GM21723 (cell line): ENCODE measurements around the gene MRPL28.
"Not testable (repeated sequence)": the region's sequence is repeated elsewhere in the genome, so short reads cannot be mapped to it uniquely, and the experiment has no call there.

ENCODE experiments used
- ATAC-seq: cut with Tn5 transposase; IDR thresholded peaks from one replicate; pipeline ENCODE4 v1.9.1; 2021; ENCODE audit warnings: mild to moderate bottlenecking, moderate library complexity; ENCODE audit not compliant: unreplicated experiment

Gene MRPL28

DNA sequence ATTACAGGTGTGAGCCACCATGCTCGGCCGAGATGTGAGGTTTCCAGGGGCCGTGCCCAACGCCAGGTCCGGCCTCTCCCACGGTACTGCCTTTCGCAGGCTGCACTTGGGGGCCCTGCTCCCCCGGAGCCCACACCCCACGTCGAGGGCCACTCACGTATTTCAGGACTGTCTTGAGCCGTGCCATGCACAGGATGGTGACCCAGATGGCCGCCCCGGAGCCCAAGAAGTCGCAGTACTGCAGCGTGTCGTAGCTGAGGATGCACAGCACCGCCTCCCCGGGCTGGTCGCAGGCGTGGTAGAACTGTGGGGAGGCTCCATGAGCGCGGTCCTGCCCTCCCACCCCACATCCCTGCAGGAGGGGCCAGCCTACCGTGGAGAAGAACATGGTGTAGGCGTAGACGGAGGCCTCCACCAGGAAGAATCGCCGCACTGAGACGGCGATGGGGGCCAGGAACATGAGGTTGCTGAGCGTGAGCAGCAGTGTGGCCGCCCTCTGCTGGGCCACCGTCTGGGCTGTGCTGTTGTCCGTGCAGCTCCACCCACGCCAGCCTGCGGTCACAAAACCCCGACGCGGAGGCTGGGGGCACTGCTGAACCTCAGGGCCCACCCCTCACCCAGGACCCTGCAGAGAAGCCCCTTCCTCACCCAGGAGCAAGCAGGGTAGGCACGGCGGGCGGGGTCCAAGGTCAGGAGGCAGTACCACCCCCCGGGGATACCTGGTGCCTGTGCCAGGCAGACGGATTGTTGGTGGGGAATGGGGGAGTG is 3.7 kb upstream of the MRPL28 start:
- no peak for ATAC-seq

- no peak for ATAC-seq
Measured at GRCh38 chr16:373020-373598, 2.8 kb upstream of the MRPL28 start.

- ATAC-seq, result no peak
Measured at GRCh38 chr16:372302-372983, 2.1 kb upstream of the MRPL28 start.

DNA sequence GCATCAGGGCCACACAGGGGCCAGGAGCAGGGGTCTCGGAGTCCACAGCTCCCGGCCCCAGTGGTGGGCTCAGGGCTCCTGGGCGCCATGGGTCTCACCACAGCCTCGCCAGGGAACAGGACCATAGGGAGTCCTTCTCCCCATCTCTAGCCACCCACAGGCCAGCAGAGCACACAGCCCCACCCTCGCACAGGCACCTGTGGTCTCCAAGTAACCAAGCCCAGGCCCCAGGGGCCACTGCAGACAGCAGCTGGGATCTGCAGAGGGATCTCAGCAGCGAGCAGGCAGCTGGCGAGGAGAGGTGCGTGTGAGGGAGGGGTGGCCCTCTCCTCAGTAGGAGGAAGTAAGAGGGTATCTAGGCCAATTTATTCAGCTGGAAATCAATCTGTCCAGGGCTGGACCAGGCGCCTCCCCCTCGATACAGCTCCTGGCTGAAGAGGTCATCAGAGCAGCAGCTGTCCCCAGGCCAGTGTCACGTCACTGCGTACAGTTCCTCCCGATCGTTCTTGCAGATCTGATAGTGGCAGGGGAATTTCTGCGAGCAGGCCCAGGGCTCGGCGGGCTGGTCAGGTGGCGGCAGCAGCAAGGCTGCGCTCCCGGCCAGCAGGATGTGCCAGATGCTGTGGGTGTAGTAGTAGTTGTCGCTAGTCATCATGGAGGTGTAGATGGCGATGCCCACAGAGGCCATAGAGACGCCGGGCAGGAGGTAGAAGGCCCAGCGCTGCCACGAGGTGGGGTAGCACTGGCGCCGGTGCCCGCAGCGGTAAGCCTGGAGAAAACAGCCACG is 1.4 kb upstream of the MRPL28 start:
- no peak for ATAC-seq

GRCh38 chr16:370979-371514 is 709 bp upstream of the MRPL28 start:
- ATAC-seq, result no peak

DNA sequence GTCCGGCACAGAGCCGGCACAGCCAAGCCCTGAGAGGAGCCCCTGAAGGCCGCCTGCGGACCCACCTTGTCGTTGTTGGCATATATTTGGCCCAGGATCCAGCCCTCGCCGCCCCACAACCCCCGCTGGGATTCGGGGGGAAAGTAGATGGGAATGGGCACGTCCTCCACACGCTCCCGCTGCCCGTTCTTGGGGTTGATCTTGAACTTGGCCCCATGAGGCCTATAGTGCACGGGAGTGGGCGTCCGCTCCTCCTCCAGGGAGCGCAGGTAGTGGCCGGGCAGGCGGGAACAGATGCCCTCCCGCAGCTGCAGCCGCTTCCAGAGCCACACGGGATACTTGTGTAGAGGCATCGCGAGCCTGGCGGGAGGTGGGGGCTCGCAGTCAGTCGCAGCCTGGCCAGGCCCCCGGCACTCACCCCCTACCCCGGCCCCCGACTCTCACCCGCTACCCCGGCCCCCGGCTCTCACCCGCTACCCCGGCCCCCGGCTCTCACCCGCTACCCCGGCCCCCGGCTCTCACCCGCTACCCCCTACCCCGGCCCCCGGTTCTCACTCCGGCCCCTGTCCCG is 387 bp downstream of the MRPL28 start:
- no peak for ATAC-seq

GRCh38 chr16:369275-369865 is 968 bp downstream of the MRPL28 start:
- no peak for ATAC-seq

DNA sequence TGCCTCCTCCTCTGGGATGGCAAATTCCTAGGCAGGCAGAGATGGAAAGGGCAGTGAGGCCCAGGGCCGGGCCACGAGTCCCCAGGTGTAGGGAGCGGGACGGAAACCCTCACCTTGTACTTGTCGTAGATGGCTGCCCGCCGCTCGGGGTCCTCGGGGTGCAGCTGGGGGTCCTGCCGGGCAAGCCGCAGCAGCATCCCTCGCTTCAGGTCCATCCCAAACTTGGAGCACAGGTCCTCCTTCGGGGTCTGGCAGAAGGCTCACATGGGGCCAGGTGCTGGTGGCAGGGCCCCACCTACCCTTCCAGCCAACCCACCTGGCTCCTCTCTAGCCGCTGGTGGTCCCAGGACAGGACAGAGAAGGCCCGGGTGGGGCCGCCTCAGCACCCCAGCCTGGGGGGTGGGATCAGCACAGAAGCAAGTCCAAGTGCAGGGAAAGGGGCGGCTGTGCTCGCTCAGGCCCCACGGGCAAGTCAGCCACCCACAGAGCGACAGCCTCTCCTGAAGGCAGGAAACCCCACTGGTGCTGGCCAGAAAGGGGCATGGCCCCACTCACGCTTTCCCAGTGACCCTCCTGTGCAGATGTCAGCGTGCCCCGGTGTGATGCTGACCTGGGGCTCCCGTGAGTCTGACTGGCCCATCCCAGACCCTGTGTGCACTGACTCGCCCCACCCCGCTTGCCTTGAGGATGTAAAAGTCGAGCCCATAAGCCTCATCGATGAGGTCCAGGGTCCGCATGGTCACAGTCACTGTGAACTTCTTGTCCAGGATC is 1.8 kb downstream of the MRPL28 start:
- ATAC-seq, result no peak

- ATAC-seq, result no peak
Measured at GRCh38 chr16:367333-367903, 2.9 kb downstream of the MRPL28 start.

DNA sequence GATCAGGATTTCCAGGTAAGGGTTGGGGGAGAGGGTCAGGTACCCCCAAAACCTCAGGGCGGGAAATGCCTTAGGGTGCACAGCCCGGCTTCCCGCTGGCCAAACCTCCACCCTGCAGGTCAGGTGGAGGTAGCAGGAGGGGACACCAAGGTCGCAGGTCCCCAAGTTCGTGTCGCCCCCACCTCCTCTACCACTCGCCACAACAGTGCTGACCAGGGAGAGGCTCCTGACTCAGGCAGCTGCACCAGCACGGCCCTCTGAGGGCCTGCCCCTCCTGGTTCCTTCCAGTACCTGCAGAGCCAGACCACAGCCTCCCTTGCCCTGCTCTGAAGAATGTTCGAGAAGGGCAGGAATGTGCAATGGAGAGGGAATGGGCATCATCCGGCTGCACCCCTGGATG is 3.9 kb downstream of the MRPL28 start:
- no peak for ATAC-seq

DNA sequence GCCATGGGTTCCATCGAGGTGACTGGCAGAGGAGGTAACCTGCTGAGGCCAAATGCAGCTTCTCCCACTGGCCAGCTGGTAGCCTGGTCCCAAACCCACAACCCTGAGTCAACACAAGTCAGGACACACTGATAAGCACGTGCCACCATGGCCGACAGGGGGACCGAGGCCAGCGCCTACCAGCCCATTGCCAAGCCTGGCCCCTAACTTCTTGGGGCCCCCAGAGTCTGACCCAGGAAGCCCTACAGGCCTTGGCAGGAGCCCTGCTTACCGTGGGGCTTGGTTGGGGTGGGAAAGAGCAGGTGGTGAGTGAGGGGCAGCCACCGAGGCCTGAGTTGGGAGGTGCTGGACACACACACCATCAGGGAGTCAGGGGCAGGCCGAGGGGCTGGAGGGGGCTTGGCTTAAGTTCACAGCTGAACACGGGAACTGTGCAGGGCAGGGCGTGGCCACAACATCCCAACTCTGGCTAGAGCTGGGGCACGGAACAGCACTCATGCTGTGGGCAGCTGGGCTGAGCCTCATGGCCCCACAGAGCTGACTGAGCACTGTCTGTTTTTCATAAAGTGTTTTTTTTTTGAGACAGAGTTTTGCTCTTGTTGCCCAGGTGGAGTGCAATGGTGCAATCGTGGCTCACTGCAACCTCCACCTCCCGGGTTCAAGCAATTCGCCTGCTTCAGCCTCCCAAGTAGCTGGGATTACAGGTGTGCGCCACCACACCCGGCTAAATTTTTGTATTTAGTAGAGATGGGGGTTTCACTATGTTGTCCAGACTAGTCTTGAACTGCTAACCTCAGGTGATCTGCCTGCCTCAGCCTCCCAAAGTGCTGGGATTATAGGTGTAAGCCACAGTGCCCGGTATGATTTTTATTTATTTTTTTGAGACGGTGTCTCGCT is 5.5 kb downstream of the MRPL28 start:
- ATAC-seq, result no peak

- ATAC-seq, result no peak
Measured at GRCh38 chr16:363766-364490, 6.4 kb downstream of the MRPL28 start.

DNA sequence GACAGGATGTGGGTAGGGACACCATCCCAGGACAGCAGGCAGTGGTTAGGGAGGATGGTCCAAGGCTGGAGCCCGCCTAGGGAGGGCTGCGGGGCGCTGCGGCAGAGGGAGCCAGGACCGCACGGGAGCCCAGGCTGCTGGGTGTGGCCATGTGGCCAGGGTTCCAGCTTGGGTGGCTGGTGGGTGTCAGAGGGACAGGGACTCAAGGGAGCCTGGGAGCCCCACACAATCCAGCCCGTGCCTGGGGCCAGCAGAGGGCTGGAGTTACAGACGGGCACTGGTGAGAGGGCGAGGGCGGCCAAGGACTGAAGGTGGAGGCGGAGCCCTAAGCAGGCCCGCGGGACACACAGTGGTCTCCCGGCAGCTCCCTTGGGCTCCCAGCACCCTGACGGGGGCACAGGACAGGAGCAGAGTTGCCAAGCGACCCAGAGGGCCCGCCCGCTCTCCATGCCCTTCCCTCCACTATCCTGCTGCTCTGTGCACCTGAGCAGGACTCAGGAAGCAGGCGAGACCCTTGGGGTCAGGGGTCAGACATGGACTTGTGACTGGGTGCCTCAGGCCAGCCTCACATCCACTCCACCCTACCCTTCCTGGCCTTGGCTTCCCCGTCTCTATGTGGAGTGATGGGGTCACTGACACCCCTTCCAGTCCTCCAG is 7.1 kb downstream of the MRPL28 start:
- ATAC-seq, result no peak

DNA sequence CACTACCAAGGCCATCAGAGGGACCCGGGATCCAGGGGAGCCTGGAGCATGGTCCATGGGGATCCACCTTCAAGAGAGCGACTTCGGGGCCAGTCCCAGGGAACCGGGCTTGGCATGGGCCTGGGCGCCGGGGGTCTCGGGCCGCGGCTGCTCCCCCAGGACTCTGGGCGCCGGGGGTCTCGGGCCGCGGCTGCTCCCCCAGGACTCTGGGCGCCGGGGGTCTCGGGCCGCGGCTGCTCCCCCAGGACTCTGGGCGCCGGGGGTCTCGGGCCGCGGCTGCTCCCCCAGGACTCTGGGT is 7.7 kb downstream of the MRPL28 start:
- ATAC-seq, result not testable (repeated sequence)

GRCh38 chr16:361872-362701 is 8.3 kb downstream of the MRPL28 start:
- ATAC-seq, result no peak

DNA sequence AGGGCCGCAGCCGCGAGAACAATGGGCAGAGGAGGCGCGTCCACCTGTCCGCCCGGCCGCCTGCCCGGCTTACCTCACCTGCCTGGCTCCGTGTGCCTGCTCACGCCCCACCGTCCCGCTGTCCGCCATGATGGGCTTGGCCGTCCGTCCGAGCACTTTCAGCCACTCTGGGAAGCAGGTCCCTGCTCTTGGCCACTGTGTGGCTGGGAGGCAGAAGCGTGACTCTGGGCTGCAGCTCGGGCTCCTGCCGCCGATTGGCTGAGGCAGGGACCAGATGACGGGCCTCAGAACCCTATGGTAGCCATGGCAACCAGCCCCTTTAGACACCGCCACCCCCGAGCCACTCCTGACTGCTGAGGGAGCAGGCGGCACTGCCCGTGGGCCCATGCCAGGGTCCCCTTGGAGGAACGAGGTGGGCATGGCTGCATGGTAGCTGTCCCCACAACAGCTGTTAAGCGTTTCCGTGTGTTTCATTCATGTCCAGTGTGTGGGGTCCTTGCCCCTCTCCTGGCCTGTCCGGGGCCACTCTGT is 8.9 kb downstream of the MRPL28 start:
- ATAC-seq, result no peak
